ENCODE data around the gene RCVRN.

Gene RCVRN

GRCh38 chr17:9918804-9919352, 13.8 kb upstream of the RCVRN start:
- no peak for TF ChIP-seq CTCF (IDR thresholded peaks at IDR 0.05)

GRCh38 chr17:9918352-9918751, 13.3 kb upstream of the RCVRN start:
- no peak for TF ChIP-seq CTCF (IDR thresholded peaks at IDR 0.05)

GRCh38 chr17:9917801-9918200, 12.7 kb upstream of the RCVRN start:
- TF ChIP-seq CTCF (IDR thresholded peaks at IDR 0.05), result no peak

- no peak for TF ChIP-seq CTCF (IDR thresholded peaks at IDR 0.05)
Observed at GRCh38 chr17:9917131-9917530, 12.1 kb upstream of the RCVRN start.

GRCh38 chr17:9916108-9916507, 11.0 kb upstream of the RCVRN start:
- no peak for TF ChIP-seq CTCF (IDR thresholded peaks at IDR 0.05)

GRCh38 chr17:9913476-9913875, 8.4 kb upstream of the RCVRN start:
- no peak for TF ChIP-seq CTCF (IDR thresholded peaks at IDR 0.05)

- no peak for TF ChIP-seq CTCF (IDR thresholded peaks at IDR 0.05)
Observed at GRCh38 chr17:9912121-9913099, 7.3 kb upstream of the RCVRN start.

Data from LNCAP (cell line).